ENCODE measurements around the gene BMP5. TPM values are rescaled to one million over a fixed set of nuclear protein-coding genes. Genes with fewer than 3 reads are reported as not detected.

The BMP5 gene
- total and polyA plus RNA-seq, 2 of the 8 experiments (the other 6 are each of a cell fraction or from before 2014, with no cell fraction given), result 0.02 TPM; not detected in 1

DNA sequence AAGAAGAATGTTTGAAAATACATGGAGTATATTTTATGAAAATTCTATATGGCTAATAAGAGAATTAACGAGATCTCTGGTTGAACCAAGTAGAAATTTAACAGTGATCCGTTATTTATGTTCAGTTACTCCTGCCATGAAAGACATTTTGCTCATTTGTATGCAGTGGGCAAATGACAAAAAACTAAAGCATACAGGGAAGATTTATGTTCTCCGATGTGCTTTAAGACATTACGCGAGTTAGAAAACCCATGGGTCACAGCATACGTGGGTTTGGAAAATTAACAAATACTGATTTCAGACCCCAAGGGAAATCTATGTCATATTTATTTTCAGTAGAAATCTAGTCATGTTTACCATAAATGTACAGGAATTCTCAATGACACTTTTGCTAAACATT lies 90.1 kb downstream of the BMP5 start (continued):
- TF ChIP-seq, protein P1, sequence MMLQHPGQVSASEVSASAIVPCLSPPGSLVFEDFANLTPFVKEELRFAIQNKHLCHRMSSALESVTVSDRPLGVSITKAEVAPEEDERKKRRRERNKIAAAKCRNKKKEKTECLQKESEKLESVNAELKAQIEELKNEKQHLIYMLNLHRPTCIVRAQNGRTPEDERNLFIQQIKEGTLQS (IDR thresholded peaks at IDR 0.05; ENCODE audit: insufficient read depth, low read depth, low read length), result no peak
- no peak for TF ChIP-seq POLR2A (IDR thresholded peaks at IDR 0.05; ENCODE audit: control extremely low read depth in 1 of 2, low read depth in 2 of 2, low read length in 2 of 2)
